ENCODE results near the gene RBL2. TPM values are rescaled to one million over a fixed set of nuclear protein-coding genes. Genes with fewer than 3 reads are reported as not detected.
"Not testable (repeated sequence)": the region's sequence is repeated elsewhere in the genome, so short reads cannot be mapped to it uniquely, and the experiment has no call there.

RBL2 gene
- polyA plus RNA-seq, 4 donors, result 54.2 to 95.5 (median 89.9) TPM

GRCh38 chr16:53503270-53503923 is 69.1 kb downstream of the RBL2 start:
- DNase-seq (ENCODE audit: low read depth in 4 of 4, low spot score in 2 of 4), result peak; percentile 98 to 100 (median 100)

GRCh38 chr16:53503991-53504663 is 69.9 kb downstream of the RBL2 start:
- DNase-seq (ENCODE audit: low read depth in 4 of 4, low spot score in 2 of 4), result peak; percentile 27 to 50 (median 45)

DNA sequence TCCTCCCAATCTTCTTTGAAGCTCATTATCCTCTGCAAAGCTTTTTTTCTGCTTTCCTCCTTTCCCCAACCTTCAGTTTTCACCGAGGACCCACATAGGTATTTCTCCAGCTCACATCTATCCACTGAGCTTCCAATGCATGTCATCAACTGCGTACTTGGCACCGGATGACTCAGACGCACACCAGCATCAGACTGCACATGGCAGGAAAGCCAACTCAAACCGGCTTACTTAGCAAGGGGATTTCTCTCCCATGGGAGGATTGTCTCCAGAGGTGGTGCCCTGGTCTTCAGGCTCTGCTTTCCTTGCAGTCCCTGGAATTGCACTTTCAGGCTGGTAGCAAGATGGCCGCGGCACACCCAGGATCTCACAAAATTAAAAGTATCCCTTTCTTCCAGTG is 70.4 kb downstream of the RBL2 start:
- DNase-seq (ENCODE audit: low read depth in 4 of 4, low spot score in 2 of 4), result no peak

GRCh38 chr16:53506254-53506653 is 72.0 kb downstream of the RBL2 start:
- no peak for DNase-seq (ENCODE audit: low read depth in 4 of 4, low spot score in 2 of 4)

- DNase-seq (ENCODE audit: low read depth in 4 of 4, low spot score in 2 of 4), result no peak
These were observed 73.4 kb downstream of the RBL2 start for GRCh38 chr16:53507464-53508179.

GRCh38 chr16:53509906-53510703 is 75.8 kb downstream of the RBL2 start:
- peak; percentile 46 to 68 (median 60) for DNase-seq (ENCODE audit: low read depth in 4 of 4, low spot score in 2 of 4)

GRCh38 chr16:53510704-53511070 is 76.4 kb downstream of the RBL2 start:
- DNase-seq (ENCODE audit: low read depth in 4 of 4, low spot score in 2 of 4), result no peak

DNA sequence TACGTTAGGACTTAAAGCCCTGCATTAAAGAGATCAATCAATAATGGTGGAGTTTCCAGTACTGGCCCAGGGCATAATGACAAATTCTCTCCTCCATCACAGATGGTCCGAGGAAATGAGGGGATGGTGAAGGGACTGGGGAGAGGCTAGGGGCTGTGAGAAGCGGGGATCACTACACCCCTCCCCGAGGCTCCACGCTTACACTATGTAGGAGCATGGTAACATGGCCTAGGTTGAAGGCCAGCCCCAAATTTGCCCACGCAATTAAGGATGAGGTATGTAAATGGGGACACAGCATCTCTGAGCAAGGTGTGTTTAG is 76.8 kb downstream of the RBL2 start:
- DNase-seq (ENCODE audit: low read depth in 4 of 4, low spot score in 2 of 4), result no peak

- DNase-seq (ENCODE audit: low read depth in 4 of 4, low spot score in 2 of 4), result no peak
These were observed 77.4 kb downstream of the RBL2 start for GRCh38 chr16:53511403-53512280.

DNA sequence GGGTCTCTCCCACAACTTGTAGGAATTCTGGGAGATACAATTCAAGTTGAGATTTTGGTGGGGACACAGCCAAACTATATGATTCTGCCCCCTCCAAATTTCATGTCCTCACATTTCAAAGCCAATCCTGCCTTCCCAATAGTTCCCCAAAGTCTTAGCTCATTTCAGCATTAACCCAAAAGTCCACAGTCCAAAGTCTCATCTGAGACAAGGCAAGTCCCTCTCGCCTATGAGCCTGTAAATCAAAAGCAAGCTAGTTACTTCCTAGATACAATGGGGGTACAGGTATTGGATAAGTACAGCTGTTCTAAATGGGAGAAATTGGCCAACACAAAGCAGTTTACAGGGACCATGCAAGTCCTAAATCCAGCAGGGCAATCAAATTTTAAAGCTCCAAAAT is 78.5 kb downstream of the RBL2 start:
- not testable (repeated sequence) for DNase-seq (ENCODE audit: low read depth in 4 of 4, low spot score in 2 of 4)

- DNase-seq (ENCODE audit: low read depth in 4 of 4, low spot score in 2 of 4), result no peak
These were observed 81.0 kb downstream of the RBL2 start for GRCh38 chr16:53515259-53515658.

- no peak for DNase-seq (ENCODE audit: low read depth in 4 of 4, low spot score in 2 of 4)
These were observed 81.5 kb downstream of the RBL2 start for GRCh38 chr16:53515811-53516210.

GRCh38 chr16:53517851-53518250 is 83.6 kb downstream of the RBL2 start:
- no peak for DNase-seq (ENCODE audit: low read depth in 4 of 4, low spot score in 2 of 4)

- DNase-seq (ENCODE audit: low read depth in 4 of 4, low spot score in 2 of 4), result no peak
These were observed 84.5 kb downstream of the RBL2 start for GRCh38 chr16:53518550-53519416.

DNA sequence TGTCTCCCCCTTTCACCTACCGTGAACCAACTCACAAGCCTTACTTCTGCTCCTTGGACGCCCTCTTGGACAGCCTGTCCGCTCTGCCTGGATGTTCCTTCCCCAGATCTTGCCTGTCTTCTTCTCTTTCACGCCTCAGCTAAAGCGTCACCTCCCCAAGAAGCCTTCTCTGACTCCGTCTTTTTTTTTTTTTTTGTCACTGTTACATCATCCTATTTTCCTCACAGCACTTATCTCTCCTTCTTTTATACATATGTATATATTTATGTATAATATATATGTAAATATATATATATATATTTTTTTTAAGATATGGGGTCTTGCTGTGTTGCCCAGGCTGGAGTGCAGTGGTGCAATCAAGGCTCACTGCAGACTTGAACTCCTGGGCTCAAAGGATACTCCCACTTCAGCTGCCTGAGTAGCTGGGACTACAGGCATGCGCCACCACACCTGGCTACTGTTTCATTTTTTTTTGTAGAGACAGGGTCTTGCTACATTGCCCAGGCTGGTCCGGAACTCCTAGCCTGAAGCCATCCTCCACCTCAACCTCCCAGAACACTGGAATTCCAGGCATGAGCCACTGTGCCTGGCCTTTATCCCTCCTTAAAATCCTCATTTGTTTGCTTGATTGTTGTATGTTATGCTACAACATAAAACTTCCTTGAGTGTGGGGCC is 85.3 kb downstream of the RBL2 start:
- no peak for DNase-seq (ENCODE audit: low read depth in 4 of 4, low spot score in 2 of 4)

GRCh38 chr16:53523126-53523804 is 89.0 kb downstream of the RBL2 start:
- DNase-seq (ENCODE audit: low read depth in 4 of 4, low spot score in 2 of 4), result no peak

GRCh38 chr16:53523971-53524548 is 89.8 kb downstream of the RBL2 start:
- no peak for DNase-seq (ENCODE audit: low read depth in 4 of 4, low spot score in 2 of 4)

- DNase-seq (ENCODE audit: low read depth in 4 of 4, low spot score in 2 of 4), result no peak
These were observed 94.5 kb downstream of the RBL2 start for GRCh38 chr16:53528797-53529196.
